ENCODE measurements around the gene FLAD1.

FLAD1 gene

DNA sequence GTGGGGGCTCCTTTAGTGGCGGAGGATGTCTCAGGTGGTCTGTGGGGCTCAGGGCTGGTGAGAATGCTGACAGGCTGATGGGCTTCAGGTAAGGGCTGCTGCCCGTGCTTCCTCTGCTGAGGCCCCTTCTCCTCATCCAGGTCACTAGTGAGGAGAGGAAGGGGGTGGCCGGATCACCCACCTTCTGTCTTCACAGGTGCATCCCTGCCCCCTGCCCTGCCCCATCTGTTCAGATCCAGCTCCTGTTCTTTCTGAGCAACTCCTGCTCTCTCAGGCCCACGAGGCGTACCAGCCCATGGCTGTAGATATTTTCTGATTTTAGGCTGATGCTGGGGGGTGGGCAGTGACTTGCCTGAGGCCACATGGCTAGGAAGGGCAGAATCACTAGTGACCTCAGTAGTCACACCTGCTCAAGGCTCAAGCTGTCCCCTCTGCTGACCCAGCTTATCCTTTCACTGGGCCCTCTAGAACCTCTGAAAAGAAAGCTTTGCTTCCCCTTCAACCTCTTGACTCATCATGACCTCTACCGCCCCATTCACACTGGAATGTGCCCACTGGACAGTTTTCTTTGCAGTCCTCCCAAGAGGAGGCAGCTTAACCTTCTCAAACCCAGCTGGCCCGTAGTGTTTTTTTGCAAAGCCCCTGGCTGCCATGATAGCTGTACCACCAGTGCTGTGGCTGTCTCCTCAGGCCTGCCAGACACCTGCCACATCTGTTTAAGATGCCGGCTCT, 35.6 kb downstream of the FLAD1 start:
- DNase-seq, result no peak

DNA sequence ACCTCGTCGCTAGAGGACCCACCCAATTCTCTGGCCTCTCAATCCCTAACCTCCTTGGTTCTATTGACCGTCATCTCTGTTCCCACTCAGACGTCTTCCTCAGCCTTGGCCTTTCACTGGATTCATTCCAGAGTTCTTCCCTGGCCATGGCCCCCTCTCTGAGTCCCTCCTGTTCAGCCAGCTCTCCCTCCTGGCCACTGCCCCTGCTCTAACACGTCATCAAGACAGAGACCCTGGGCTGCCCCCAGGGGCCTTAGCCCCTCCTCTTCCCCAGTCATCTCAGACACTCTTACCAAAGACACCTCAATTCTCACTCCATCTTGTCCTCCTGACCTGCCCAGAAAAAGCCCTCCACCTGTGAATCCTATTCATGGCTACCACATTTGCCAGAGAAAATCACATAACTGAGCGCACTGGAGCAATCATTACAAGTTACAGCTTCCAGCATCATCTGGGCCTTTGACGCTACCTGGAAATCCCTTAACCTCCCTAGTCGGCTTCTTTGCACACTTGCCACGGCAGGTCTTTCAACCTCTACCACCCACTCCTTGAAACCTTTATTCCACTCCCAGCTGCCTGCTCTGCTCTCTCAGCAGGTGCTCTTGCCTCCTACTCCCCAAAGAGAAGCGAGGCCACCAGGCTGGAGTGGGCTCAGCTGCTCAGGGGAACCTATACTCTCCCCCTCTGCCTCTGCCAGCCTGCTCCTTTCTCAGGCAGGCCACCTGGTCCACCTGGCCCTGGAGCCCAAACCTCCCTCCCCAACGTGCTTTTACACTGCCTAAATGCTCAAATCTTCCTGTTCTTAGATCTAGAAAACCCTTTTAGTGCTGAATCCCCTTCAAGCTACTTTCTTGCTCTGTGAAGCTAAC, 36.5 kb downstream of the FLAD1 start:
- DNase-seq, result no peak

DNA sequence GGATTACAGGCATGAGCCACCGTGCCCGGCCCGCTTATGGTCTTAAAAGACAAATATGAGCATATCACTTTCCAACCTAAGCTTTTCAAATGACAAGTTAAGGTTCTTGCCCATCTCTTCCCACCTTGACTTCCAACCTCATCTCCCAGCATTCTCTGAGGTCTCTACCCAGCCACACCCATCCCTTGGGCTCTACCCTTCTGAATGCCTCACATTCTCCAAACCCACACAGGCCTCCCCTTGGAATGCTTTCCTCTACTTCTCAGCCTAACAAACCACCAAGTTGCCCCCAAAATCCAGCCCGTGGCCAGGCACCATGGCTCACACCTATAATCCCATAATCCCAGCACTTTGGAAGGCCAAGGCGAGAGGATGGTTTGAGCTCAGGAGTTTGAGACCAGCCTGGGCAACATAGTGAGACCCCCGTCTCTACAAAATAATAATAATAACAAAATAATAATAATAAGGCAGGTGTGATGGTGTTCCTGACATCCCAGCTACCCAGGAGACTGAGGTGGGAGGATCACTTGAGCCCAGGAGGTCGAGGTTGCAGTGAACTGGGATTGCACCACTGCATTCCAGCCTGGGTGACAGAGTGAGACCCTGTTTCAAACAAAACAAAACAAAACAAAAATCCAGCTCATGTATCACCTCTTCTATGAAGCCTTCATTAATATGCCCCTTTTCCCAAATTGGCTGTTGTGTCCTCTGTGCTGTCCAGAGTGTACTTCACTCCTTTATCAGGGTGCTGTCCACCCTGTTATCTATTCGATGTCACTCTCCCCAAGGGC, 39.2 kb downstream of the FLAD1 start:
- DNase-seq, result no peak

DNA sequence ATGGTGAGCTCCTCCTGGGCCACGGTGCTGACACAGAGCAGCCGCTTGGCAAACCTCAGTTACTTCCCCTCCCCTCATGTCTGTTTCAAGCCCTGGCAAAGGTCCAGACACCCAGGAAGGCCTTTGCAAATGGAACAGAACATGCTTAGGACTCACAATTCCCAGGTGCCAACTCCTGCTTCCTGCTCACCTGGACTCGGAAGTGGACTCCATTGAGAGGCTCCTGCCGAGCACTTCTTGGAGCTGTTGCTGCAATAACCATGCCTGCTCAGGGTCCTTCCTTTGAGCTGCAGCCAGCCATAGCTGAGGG, 39.7 kb downstream of the FLAD1 start:
- no peak for DNase-seq

DNA sequence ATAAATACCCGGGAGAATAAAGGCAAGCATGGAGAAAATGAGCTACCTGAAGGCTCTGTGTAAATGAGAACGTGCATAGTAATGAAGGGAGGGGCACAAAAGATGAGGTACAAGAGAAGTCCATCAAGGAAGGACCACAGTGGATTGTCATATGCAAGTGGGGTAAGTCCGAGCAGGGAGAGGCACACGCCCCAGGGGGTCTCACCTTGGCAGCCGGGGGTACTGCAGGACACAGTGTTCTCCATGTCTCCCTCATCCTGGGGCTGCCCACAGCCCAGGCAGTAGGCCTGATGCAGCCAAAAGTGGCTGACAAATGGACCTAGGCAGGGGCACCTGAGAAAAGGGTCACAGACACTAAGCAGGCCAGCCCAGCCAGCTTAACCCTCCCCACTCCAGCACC, 40.5 kb downstream of the FLAD1 start:
- no peak for DNase-seq

DNA sequence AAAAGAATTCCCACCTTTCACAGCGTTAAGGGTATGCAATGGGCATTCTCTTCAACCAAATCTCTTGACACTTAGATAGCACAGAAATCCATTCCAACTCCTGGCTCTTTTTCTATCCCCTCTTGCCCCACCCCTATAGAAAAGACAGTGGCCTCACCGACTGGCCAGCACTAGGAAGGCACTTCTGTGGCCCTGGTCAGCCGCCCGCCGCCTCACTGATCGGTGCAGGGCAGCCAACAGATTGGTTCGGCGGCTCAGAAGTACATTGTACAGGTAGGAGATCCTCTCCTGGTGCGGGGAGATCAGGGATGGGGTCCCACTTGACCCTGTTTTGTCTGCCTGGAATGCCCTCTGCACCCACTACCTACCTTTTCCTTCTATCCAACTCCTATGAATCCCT, 41.2 kb downstream of the FLAD1 start:
- DNase-seq, result no peak

DNA sequence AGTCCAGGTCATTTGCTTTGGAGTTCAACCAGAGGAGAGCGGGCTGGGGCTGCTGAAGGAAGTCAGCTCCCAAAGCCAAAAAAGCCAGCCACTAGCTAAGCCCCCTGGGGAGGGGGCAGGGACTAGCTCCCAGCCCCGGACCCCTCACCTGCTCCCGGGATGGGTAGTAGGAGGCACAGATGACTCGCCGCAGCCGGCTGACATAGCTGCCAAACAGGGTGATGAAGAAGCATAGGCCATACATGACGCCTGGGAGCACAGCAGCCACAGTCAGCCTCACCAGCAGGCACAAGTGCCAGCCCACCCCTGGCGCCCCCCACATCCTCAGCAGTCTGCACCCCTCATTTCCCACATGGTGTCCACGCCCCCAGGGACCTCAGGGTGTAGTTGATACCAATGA, 43.0 kb downstream of the FLAD1 start:
- DNase-seq, result no peak

DNA sequence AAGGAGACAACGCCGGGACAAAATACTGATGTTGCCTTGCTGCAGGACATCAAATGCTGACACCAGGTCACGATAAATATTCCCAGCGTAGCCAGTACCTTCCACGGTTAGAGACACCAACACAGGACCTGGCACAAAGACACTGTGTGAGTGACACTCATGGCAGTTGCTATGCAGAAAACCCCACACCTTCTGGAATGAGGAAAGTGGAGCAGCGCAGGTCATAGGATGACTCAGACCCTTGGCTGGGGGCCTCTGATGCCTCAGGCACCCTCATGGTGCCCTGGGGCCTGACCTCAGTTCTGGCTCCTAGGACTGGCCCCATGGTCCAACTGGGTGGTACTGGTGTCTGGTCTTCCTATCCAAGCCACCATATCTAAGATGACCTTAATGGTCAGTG, 43.4 kb downstream of the FLAD1 start:
- no peak for DNase-seq

DNA sequence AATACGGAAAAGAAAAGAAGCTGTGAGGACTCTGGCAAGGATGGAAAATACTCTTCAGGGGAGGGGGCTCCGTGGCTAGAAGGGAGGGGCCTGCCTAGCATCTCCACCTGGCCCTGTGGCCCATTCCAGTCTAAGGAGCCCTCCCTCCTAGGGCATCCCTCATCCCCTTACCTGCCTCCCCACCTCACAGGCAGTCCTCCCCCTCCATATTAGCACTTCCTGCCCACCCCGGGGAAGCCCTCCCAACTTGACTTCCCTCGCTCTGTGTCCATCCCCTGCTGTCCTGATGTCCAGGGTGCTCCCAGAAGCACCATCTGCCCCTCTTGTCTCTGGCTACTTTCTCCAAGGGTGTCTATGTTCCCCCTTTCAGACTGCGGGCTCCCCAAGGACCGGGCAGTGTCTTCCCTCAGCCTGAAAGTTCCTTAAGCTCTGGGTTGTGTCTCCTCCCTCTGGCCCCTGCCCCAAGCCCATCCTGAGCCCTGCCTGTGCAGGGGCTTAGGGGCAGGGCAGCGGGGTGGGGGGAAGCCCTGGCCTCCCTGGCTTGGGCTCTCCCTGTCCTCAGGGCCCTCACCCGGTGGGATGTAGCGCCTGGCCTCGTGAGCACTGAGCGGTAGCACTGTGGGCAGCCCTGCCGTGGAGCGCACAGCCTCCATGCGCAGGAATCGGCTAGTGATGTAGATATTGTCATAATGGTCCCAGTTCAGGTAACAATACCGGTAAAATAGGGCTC, 46.5 kb downstream of the FLAD1 start:
- DNase-seq, result no peak

DNA sequence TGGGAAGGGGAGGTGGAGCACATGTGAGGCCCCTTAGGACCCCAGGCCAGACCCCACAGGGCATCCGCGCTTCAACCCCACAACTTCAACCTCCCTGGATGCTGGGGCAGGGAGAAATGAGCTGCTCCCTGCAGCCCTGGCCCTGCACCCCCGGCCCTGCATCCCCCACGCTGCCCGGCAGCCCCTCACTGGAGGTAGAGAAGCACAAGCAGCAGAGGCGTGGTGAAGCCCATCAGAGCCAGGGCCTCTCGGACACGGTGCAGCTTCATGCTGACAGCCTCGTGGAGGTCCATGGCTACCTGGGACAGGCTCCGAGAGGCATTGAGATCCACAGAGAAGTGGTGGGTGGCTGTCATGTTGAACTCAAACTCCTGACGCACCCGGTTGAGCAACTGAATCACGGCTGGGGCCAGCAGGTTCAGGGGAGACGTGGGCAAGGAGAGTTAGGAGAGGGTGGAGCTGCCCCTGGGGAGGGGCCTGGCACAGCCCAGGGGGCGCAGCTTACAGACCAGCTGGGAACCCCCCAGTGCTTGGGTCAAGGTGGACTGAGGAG, 47.2 kb downstream of the FLAD1 start:
- DNase-seq, result no peak

DNA sequence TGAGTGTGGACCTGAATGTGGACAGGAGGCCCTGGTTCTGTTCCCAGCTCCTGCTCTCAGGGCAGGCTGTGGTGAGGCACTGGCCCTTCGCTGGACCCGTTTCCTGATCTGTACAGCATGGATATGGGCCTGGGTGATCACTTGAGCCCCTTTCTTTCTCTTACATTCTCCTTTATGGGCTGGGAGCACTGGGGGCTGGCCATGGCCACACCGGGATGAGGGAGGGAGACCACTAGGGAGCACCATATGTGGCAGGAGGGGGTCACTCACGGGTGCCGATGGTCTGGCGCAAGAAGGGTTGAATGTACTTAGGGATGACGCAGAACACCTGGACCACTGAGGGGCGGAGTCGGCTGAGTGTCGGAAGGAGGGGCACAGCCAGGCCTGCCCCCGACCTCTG, 47.8 kb downstream of the FLAD1 start:
- DNase-seq, result no peak

DNA sequence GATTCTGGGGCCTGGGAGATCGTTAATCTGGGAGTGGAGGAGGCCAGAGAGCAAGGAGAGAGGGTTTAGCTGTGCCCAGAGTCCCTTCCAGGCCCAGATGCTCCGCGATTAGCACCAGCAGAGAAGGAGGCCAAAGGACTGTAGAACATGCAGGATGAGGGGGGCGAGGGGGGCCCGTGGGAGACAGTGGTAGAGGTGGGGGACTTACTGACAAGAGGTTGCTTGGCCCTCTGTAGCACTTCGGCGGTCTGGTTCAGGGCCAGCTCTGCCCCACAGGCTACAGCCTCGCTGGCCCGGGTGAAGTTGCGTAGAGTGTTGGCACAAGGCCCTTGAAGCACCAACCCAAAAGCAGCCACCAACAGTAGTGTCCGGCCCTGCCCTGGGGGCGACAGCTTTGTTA, 49.7 kb downstream of the FLAD1 start:
- DNase-seq, result no peak

DNA sequence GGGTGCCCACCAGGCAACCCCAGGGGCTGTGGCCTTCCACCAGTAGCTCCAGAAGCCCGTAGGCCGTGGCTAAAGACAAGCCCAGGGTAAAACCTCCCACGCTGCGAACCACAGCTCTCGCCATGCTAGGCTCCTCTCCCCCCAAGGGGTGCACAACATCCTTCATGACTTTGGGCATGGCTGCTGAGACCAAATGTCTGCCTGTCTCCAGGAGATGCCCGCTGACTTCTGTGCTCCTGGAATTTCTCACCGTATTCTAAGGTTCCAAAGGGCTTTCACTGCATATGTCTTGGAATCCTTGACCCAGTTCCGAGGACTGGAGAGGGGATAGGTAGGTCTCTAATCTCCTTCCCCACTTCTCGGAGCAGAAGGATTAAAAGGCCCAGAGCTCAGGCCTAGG, 50.4 kb downstream of the FLAD1 start, which contains the start of the genes DCST1 and DCST2:
Gene DCST1, plus strand, starts transcription at position 301 of the 400 bp plus-strand sequence. CDS start 213 bp downstream, outside the sequence.
Gene DCST2, minus strand, starts transcription at position 258 of the 400 bp plus-strand sequence. Its CDS starts 80 bp downstream, at position 178.
- DNase-seq, result no peak

DNA sequence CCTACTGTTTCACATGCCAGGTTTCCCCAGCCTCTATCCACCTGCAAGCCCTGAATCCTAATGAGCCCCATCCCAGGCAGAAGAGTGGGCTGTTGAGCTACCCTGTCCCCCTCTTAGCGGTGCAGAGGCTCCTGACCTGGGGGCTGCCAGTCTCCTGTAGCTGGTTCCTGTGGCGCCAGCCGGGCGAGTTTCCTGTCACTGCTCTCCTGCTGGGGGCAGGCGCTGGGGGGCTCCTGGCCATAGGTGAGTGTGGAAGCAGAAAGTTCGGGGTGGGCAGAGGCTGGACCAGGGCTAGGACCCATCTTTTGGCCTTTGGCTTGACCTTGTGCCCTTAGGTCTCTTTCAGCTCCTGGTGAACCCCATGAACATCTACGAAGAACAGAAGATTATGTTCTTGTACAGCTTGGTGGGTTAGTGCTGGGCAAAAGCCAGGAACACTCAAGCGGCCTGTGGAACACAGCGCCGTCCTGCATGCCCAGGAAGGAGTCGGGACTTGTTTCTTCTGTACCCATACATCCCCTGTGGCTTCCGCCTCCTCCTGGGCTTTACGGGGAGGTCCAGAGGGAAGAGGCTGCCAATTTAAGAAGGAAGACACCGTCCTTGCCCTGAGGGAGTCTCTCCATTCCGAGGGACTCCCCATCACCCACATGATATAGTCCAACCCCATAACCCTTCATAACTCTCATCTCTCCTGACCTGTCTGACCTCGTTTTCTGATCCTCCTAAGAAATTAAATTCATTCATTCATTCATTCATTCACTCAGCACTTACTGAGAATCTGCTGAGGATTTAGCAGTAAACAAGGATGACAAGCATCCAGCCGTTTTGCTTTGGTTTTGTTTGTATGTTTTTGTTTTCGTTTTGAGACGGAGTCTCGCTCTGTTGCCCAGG, 51.4 kb downstream of the FLAD1 start:
- no peak for DNase-seq

DNA sequence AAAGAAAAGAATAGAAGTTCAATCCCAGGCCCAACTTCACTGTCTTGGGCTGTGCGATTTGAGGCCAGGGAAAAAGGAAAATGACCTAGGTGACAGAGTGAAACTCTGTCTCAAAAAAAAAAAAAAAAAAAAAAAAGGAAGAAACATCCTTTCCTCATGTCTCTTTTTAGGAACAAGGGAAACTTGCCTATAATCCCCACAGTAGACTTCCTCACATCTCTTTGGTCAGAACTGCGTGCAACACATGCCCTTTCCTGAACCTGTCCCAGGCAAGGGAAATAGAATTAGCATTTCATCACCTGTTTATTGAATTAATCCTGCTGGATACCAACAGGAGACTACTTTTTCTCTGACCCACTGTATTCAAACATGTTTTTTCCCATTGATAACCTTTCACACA, 52.8 kb downstream of the FLAD1 start:
- DNase-seq, result no peak

DNA sequence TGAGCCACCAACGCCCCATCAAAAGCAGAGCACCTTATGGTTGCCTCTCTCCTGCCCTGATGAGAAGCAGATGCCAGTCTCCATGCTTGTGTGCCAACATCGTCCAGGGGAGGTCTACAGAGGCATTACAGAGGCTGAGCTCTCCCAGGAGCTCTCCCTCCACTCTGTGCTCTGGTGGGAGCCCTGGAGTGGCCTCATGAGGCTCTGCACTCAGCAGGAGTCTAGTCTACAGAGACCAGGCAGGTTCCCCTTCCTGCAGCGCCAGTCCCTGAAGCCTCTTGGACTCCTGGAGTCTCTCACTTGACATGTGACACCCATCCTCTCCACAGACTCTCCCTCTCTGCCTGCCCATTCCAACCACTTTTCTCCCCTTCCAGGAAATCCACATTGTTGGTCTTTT, 53.9 kb downstream of the FLAD1 start:
- DNase-seq, result no peak

DNA sequence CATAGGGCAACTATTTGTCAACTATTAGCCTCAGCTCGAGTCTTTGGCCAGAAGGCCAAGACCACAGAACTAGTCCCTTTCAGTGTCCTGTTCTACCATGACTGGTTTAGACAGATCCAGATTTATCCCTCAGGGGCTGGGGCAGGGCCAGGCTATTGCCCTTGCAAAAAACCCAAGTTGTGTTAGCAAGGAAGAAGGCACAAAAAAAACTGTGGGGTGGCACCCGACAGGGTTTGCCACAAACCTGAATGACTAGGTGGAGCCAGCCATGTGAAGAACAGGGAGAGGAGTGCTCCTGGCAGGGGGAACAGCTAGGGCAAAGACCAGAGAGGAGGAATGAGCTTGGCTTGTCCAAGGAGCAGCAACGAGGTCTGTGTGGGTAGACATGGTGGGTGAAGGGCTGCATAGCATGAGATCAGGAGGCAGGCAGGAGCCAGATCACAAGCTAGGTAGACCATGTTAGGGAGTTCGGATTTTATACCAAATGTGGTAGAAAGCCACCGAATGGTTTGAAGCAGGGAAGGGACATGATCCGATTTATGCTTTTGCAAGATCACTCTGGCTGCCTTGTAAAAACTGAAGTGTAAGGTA, 54.8 kb downstream of the FLAD1 start:
- no peak for DNase-seq

DNA sequence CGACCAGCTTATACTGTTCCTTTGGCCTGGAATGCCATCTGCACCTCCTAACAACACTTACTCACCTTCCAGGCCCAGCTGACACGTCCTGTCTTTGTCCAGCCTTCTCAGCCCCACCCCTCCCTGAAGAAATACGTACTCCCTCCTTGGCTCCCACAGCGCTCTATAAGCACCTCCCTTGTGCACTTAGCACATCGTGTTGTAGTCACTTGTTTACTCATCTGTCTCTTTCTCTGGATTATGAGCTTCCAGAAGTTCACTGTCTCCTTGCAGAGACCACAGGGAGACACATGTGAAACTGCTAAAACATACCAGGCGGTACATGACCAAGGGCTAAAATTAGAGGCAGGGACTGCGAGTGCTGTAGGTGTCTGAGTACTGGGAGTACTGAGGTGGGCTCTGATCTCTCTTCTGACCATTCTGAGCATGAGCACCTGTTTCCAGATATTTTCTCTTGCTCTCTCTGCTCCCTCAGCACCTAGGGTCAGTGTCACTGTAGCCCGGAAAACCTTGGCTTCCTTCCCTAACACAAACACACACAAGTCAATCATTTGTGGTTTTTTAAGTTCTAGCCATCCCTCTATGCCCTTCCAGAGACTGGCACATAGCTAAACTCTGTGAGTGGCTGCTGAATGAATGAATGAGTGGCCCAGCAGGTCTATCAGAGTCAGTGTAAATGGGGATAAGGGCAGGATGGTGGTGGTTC, 55.6 kb downstream of the FLAD1 start:
- DNase-seq, result no peak

DNA sequence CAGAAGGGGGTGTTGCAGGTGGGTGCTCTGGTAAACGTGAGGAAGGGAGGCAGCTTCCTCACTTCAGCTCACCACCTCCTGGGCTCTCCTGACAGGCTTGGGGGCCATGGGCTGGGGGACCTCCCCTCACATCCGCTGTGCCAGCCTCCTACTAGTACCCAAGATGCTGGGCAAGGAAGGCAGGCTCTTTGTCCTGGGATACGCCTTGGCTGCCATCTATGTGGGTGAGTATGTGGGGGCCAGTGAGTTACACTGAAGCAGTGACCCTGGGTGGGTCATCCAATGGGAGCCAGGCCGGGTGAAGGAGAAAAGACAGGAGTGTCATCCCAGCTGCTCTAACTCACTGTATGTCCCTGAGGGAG, 56.1 kb downstream of the FLAD1 start:
- no peak for DNase-seq

DNA sequence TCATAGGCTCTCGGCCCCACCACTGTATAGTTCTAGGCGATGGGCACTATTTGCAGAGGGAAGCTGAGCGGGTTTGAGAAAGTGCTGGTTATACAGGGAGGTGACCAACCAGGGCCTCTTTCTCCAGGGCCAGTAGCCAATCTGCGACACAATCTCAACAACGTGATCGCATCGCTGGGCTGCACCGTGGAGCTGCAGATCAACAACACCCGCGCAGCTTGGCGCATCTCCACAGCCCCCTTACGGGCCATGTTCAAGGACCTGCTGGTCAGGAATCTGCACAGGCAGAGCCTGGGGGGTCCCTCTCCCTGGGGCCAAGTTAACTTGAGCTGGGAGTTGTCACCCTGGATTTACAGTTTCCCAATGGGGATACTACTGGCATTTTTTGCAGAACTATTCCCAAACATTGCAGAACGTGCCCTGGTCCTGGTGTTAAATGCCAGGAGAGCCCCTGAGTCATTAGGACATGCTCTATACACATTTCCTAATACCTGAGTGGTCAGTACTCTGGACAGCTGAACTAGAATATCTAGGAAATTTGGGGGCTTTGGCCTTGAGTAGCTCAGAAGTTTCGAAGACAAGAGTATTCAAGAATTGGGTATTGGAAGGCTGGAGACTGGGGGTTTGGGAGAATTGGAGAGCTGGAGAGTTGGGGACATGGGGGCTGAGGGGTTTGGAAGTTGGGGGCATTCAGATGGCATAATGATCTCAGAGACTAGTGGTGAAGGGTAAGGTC, 57.4 kb downstream of the FLAD1 start:
- no peak for DNase-seq
